PFSK-1 (cell line): Measurements from ENCODE around the gene SIL1.

ENCODE experiments used
- POLR2AphosphoS5 ChIP-seq: IDR thresholded peaks from 2 replicates; pipeline ENCODE4 v1.6.1; 2012; ENCODE audit warnings: low read depth, mild to moderate bottlenecking, control low read depth, low read length, moderate library complexity
- TAF1 ChIP-seq: IDR thresholded peaks from 2 replicates; pipeline ENCODE4 v1.6.1; 2012; ENCODE audit warnings: low read length, control low read depth, borderline replicate concordance; ENCODE audit not compliant: insufficient read depth
- TF ChIP-seq, protein P1 (sequence below), 2 experiments: IDR thresholded peaks; 2 replicates each; pipeline versions ENCODE4 v1.6.1 to v1.8.0; 2011 to 2012; ENCODE audit warnings: low read depth in 2 of 2, low read length in 2 of 2, control low read depth in 1 of 2, inconsistent platforms in 1 of 2, mild to moderate bottlenecking in 1 of 2, moderate library complexity in 1 of 2; ENCODE audit not compliant: insufficient read depth in 1 of 2

DNA sequence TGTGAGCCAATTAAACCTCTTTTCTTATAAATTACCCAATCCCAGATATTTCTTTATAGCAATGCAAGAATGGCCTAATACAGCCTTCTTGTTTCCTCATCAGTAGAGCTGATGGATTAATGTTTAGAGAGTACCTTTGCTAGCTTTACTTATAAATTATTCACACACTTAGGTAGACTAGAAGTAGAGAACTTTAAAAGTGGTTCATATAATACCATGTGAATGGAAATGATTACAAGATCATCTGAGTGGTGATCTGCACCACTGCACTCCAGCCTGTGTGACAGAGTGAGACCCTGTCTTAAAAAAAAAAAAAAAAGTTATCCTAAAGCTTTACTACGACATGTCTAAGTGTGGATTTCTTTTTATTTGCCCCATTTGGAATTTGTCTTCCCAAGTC is 299.9 kb downstream of the SIL1 start:
- TF ChIP-seq POLR2AphosphoS5 (no peak), TAF1 (no peak)
- TF ChIP-seq, protein P1, sequence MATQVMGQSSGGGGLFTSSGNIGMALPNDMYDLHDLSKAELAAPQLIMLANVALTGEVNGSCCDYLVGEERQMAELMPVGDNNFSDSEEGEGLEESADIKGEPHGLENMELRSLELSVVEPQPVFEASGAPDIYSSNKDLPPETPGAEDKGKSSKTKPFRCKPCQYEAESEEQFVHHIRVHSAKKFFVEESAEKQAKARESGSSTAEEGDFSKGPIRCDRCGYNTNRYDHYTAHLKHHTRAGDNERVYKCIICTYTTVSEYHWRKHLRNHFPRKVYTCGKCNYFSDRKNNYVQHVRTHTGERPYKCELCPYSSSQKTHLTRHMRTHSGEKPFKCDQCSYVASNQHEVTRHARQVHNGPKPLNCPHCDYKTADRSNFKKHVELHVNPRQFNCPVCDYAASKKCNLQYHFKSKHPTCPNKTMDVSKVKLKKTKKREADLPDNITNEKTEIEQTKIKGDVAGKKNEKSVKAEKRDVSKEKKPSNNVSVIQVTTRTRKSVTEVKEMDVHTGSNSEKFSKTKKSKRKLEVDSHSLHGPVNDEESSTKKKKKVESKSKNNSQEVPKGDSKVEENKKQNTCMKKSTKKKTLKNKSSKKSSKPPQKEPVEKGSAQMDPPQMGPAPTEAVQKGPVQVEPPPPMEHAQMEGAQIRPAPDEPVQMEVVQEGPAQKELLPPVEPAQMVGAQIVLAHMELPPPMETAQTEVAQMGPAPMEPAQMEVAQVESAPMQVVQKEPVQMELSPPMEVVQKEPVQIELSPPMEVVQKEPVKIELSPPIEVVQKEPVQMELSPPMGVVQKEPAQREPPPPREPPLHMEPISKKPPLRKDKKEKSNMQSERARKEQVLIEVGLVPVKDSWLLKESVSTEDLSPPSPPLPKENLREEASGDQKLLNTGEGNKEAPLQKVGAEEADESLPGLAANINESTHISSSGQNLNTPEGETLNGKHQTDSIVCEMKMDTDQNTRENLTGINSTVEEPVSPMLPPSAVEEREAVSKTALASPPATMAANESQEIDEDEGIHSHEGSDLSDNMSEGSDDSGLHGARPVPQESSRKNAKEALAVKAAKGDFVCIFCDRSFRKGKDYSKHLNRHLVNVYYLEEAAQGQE (IDR thresholded peaks at IDR 0.05; ENCODE audit: insufficient read depth in 1 of 2, low read depth in 2 of 2, low read length in 2 of 2) = no peak
